Activated T-cell treated with anti-CD3 and anti-CD28 coated beads for 48 hours (primary cell): ENCODE results near the gene CNDP2.
"Not testable (repeated sequence)": the region's sequence is repeated elsewhere in the genome, so short reads cannot be mapped to it uniquely, and the experiment has no call there.

Experiments used
- DNase-seq: peaks from one replicate; pipeline ENCODE4 v3.0.0-alpha.2; 2020; ENCODE audit warnings: low read depth

Gene CNDP2

GRCh38 chr18:74500774-74501173 is 4.6 kb downstream of the CNDP2 start:
- DNase-seq, result not testable (repeated sequence)

- no peak for DNase-seq
Measured at GRCh38 chr18:74501386-74501785, 5.2 kb downstream of the CNDP2 start.

- DNase-seq, result no peak
Measured at GRCh38 chr18:74503137-74503536, 7.0 kb downstream of the CNDP2 start.

- no peak for DNase-seq
Measured at GRCh38 chr18:74505776-74506175, 9.6 kb downstream of the CNDP2 start.

- no peak for DNase-seq
Measured at GRCh38 chr18:74506448-74507084, 10.4 kb downstream of the CNDP2 start.

GRCh38 chr18:74507097-74507881 is 11.1 kb downstream of the CNDP2 start:
- no peak for DNase-seq

GRCh38 chr18:74507927-74508326 is 11.8 kb downstream of the CNDP2 start:
- no peak for DNase-seq

GRCh38 chr18:74508366-74508765 is 12.2 kb downstream of the CNDP2 start:
- no peak for DNase-seq

GRCh38 chr18:74508821-74509225 is 12.7 kb downstream of the CNDP2 start:
- no peak for DNase-seq

- DNase-seq, result no peak
Measured at GRCh38 chr18:74509856-74510769, 13.9 kb downstream of the CNDP2 start.

GRCh38 chr18:74510770-74511095 is 14.6 kb downstream of the CNDP2 start:
- no peak for DNase-seq

GRCh38 chr18:74511823-74512222 is 15.7 kb downstream of the CNDP2 start:
- no peak for DNase-seq

- DNase-seq, result no peak
Measured at GRCh38 chr18:74512321-74513053, 16.3 kb downstream of the CNDP2 start.

- DNase-seq, result no peak
Measured at GRCh38 chr18:74513149-74513882, 17.2 kb downstream of the CNDP2 start.

- no peak for DNase-seq
Measured at GRCh38 chr18:74513883-74514205, 17.7 kb downstream of the CNDP2 start.

GRCh38 chr18:74514860-74515495 is 18.8 kb downstream of the CNDP2 start:
- no peak for DNase-seq

- no peak for DNase-seq
Measured at GRCh38 chr18:74515620-74516231, 19.6 kb downstream of the CNDP2 start.

- no peak for DNase-seq
Measured at GRCh38 chr18:74516271-74517235, 20.4 kb downstream of the CNDP2 start.

- DNase-seq, result no peak
Measured at GRCh38 chr18:74517236-74517630, 21.1 kb downstream of the CNDP2 start.
